MCF 10A (cell line): ENCODE data around the gene BTF3. TPM values are rescaled to one million over a fixed set of nuclear protein-coding genes. Genes with fewer than 3 reads are reported as not detected.
"Not testable (repeated sequence)": the region's sequence is repeated elsewhere in the genome, so short reads cannot be mapped to it uniquely, and the experiment has no call there.

Experiments
- BruUV-seq: library from RNA; stranded (reverse); fragments of 400-500 nt; replicated peaks from 2 replicates; lab custom pipeline; 2021; lab: Mats Ljungman, UMichigan
- CTCF ChIA-PET: fragments of 300-600 bp; sonication (Branson Sonifier 250); formaldehyde crosslinking; extraction: SDS; loops from one replicate; lab custom pipeline; 2021; ENCODE audit warnings: antibody characterized with exemption, inconsistent platforms; lab: Yijun Ruan, JAX
- POLR2A ChIA-PET: fragments of 300-600, 350-650 bp; sonication (Branson Sonifier 250); formaldehyde crosslinking; extraction: SDS; loops from one replicate; lab custom pipeline; 2020; ENCODE audit warnings: antibody characterized with exemption, inconsistent platforms; lab: Yijun Ruan, JAX
- DNase-seq: peaks from one replicate; pipeline ENCODE4 v3.0.0-alpha.2; 2018; ENCODE audit not compliant: unreplicated experiment
- H3K27ac Mint-ChIP-seq: one replicate; pipeline ENCODE4 v1.8.0; 2022; ENCODE audit warnings: mild to moderate bottlenecking, low read depth, mixed read lengths; ENCODE audit not compliant: unreplicated experiment
- H3K27me3 Mint-ChIP-seq: one replicate; pipeline ENCODE4 v1.8.0; 2022; ENCODE audit warnings: mixed read lengths; ENCODE audit not compliant: insufficient read depth, unreplicated experiment
- H3K36me3 Mint-ChIP-seq: one replicate; pipeline ENCODE4 v1.8.0; 2022; ENCODE audit warnings: mild to moderate bottlenecking, moderate library complexity, mixed read lengths; ENCODE audit not compliant: insufficient read depth, unreplicated experiment
- H3K4me1 Mint-ChIP-seq: one replicate; pipeline ENCODE4 v1.8.0; 2022; ENCODE audit warnings: mixed read lengths; ENCODE audit not compliant: insufficient read depth, unreplicated experiment
- H3K4me3 Mint-ChIP-seq: one replicate; pipeline ENCODE4 v1.8.0; 2022; ENCODE audit warnings: mild to moderate bottlenecking, moderate library complexity, mixed read lengths; ENCODE audit not compliant: unreplicated experiment
- H3K9me3 Mint-ChIP-seq: one replicate; pipeline ENCODE4 v1.8.0; 2022; ENCODE audit warnings: mixed read lengths; ENCODE audit not compliant: unreplicated experiment
- CTCF ChIP-seq: fragments of 200-600 bp; IDR thresholded peaks from one replicate; pipeline ENCODE4 v1.8.0; 2022; ENCODE audit warnings: antibody characterized with exemption, mild to moderate bottlenecking; ENCODE audit not compliant: unreplicated experiment
- intact Hi-C: fragments of 100-400 bp; cut with micrococcal nuclease; formaldehyde crosslinking; loops from 2 replicates; pipeline ENCODE4 v1.14.1; 2022
- total RNA-seq: library from RNA; stranded (reverse); gene quantifications from 2 replicates; pipeline ENCODE4 v1.2.3, GENCODE V29; 2022

BTF3 gene
- total RNA-seq, 1 experiment from 2014 or later, result 946 TPM

- ChIA-PET POLR2A (interaction anchor here (0.6 to 3.8 kb wide), 2 partner anchors 13 to 29 kb away, joined by 4 to 24 read pairs; partner anchors contain the start of gene BTF3), CTCF (no interaction called here)
- Mint-ChIP-seq H3K36me3 (no peaks in the 10 kb centered on the region), H3K4me3 (no peak overlapping the region), H3K4me1 (no peaks in the 10 kb centered on the region), H3K9me3 (no peaks in the 10 kb centered on the region), H3K27ac (no peak overlapping the region), H3K27me3 (no peaks in the 10 kb centered on the region)
- intact Hi-C loops, result no loop called here
- no TSS peak for BruUV-seq
- DNase-seq, result no peak
- no peak for TF ChIP-seq CTCF
Measured at GRCh38 chr5:73484511-73484910, 13.7 kb upstream of the BTF3 start.

- no peaks in the 10 kb centered on the region for H3K27me3 Mint-ChIP-seq
- BruUV-seq, result no TSS peak
- H3K4me3 Mint-ChIP-seq, result no peak overlapping the region
- H3K27ac Mint-ChIP-seq, result no peak overlapping the region
- H3K9me3 Mint-ChIP-seq, result no peaks in the 10 kb centered on the region
- no peaks in the 10 kb centered on the region for H3K4me1 Mint-ChIP-seq
- no peaks in the 10 kb centered on the region for H3K36me3 Mint-ChIP-seq
- POLR2A ChIA-PET, result interaction anchor here (0.7 to 3.8 kb wide), 2 partner anchors 11 to 467 kb away, joined by 3 to 24 read pairs; partner anchors contain the start of gene BTF3
- DNase-seq, result no peak
- intact Hi-C loops, result no loop called here
- CTCF ChIA-PET, result interaction anchor here (0.9 kb wide), 1 partner anchor 11 kb away, joined by 3 read pairs; no protein-coding TSS in a partner anchor
- no peak for TF ChIP-seq CTCF
Measured at GRCh38 chr5:73485715-73486114, 12.5 kb upstream of the BTF3 start.

- intact Hi-C loops, result no loop called here
- H3K27me3 Mint-ChIP-seq, result no peaks in the 10 kb centered on the region
- H3K9me3 Mint-ChIP-seq, result no peaks in the 10 kb centered on the region
- no TSS peak for BruUV-seq
- TF ChIP-seq CTCF, result no peak
- no peak for DNase-seq
- CTCF ChIA-PET, result interaction anchor here (0.7 to 1.1 kb wide), 3 partner anchors 10 to 270 kb away, joined by 3 to 6 read pairs (median 4); no protein-coding TSS in a partner anchor
- H3K4me3 Mint-ChIP-seq, result no peak overlapping the region
- no peak overlapping the region for H3K27ac Mint-ChIP-seq
- H3K36me3 Mint-ChIP-seq, result no peaks in the 10 kb centered on the region
- no peaks in the 10 kb centered on the region for H3K4me1 Mint-ChIP-seq
- POLR2A ChIA-PET, result interaction anchor here (0.7 to 3.8 kb wide), 2 partner anchors 11 to 468 kb away, joined by 3 to 24 read pairs; partner anchors contain the start of gene BTF3
Measured at GRCh38 chr5:73486119-73486899, 11.9 kb upstream of the BTF3 start.

- intact Hi-C loops, H3K27me3 Mint-ChIP-seq, DNase-seq, H3K27ac Mint-ChIP-seq, H3K36me3 Mint-ChIP-seq, H3K4me1 Mint-ChIP-seq, BruUV-seq, H3K4me3 Mint-ChIP-seq, H3K9me3 Mint-ChIP-seq: not testable (repeated sequence)
- ChIA-PET CTCF (interaction anchor here (0.7 to 1.1 kb wide), 3 partner anchors 10 to 271 kb away, joined by 3 to 6 read pairs (median 4); no protein-coding TSS in a partner anchor), POLR2A (interaction anchor here (3.8 kb wide), 1 partner anchor 10 kb away, joined by 24 read pairs; the partner anchor contains the start of gene BTF3)
Measured at GRCh38 chr5:73487257-73487656, 11.0 kb upstream of the BTF3 start.
